ENCODE data around the gene TBX4.

DNA sequence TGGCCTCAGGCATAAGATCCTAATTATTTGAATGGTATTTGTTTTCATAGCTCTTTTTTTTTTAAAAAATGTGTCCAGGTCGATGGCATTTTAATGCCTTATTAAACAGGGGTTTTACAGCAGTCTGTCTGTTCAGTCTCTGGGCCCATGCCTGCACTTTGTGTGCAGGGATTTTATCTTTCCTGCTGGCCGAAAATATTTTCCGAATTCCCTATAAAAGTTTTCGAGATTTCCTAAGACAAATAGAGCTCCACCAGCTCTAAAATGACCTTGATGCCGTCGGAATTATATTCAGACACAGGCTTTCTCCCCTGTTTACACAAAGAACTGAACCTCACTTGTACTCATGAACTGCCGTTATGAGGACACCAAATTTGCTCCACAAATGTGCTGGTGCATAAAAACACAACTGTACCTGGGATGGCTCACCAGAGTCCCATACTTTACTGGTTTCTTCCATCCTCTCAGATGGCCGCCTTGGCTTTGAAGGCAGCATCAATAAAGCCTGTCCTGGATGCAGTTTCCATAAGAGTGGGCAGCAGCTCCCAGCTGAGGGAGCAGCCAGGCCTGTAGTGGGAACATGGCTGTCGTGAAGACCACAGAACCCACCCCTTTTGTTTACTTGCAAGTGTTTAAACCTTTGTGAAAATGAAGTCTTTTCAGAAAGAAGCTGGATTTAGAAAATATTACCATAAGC lies 44.9 kb downstream of the TBX4 start:
- TF ChIP-seq EZH2 (IDR thresholded peaks at IDR 0.05; ENCODE audit: low read length, unreplicated experiment) (no peak), EZH2phosphoT487 (IDR thresholded peaks at IDR 0.05; ENCODE audit: borderline replicate concordance, low read length) (no peak)

All from PC-3 (cell line).